Activated T-cell treated with anti-CD3 and anti-CD28 coated beads, Interleukin-2, amount 50 U/mL, for 24 hours (primary cell): Measurements from ENCODE around the gene NRXN3.

Source experiments
- DNase-seq: peaks from one replicate; pipeline ENCODE4 v3.0.0-alpha.2; 2020
- H3K27ac Mint-ChIP-seq: 2 replicates; pipeline ENCODE4 v1.8.0; 2020; ENCODE audit warnings: mild to moderate bottlenecking, mixed read lengths
- H3K27me3 Mint-ChIP-seq: 2 replicates; pipeline ENCODE4 v1.8.0; 2020; ENCODE audit warnings: mixed read lengths
- H3K36me3 Mint-ChIP-seq: 2 replicates; pipeline ENCODE4 v1.8.0; 2020; ENCODE audit warnings: low read depth, mixed read lengths
- H3K4me1 Mint-ChIP-seq: 2 replicates; pipeline ENCODE4 v1.8.0; 2020; ENCODE audit warnings: low read depth, mixed read lengths
- H3K4me3 Mint-ChIP-seq: 2 replicates; pipeline ENCODE4 v1.8.0; 2020; ENCODE audit warnings: mild to moderate bottlenecking, moderate library complexity, mixed read lengths
- H3K9me3 Mint-ChIP-seq: 2 replicates; pipeline ENCODE4 v1.8.0; 2020; ENCODE audit warnings: mixed read lengths

The NRXN3 gene

GRCh38 chr14:78725086-78725485 is 554.9 kb downstream of the NRXN3 start:
- Mint-ChIP-seq H3K36me3 (no peaks in the 10 kb centered on the region), H3K9me3 (no peaks in the 10 kb centered on the region), H3K4me1 (no peaks in the 10 kb centered on the region), H3K4me3 (no peak overlapping the region), H3K27me3 (no peaks in the 10 kb centered on the region), H3K27ac (no peak overlapping the region)
- no peak for DNase-seq

GRCh38 chr14:78737116-78737515 is 566.9 kb downstream of the NRXN3 start:
- no peak for DNase-seq
- no peaks in the 10 kb centered on the region for H3K27me3 Mint-ChIP-seq
- no peak overlapping the region for H3K27ac Mint-ChIP-seq
- no peaks in the 10 kb centered on the region for H3K4me1 Mint-ChIP-seq
- no peak overlapping the region for H3K4me3 Mint-ChIP-seq
- H3K9me3 Mint-ChIP-seq, result no peaks in the 10 kb centered on the region
- no peaks in the 10 kb centered on the region for H3K36me3 Mint-ChIP-seq

- no peaks in the 10 kb centered on the region for H3K9me3 Mint-ChIP-seq
- H3K27me3 Mint-ChIP-seq, result no peaks in the 10 kb centered on the region
- H3K27ac Mint-ChIP-seq, result no peak overlapping the region
- H3K36me3 Mint-ChIP-seq, result no peaks in the 10 kb centered on the region
- H3K4me1 Mint-ChIP-seq, result no peaks in the 10 kb centered on the region
- no peak overlapping the region for H3K4me3 Mint-ChIP-seq
- no peak for DNase-seq
Measured at GRCh38 chr14:78737601-78738000, 567.4 kb downstream of the NRXN3 start.

GRCh38 chr14:78746086-78746595 is 576.0 kb downstream of the NRXN3 start:
- Mint-ChIP-seq H3K4me1 (no peaks in the 10 kb centered on the region), H3K27ac (no peak overlapping the region), H3K9me3 (no peaks in the 10 kb centered on the region), H3K27me3 (no peaks in the 10 kb centered on the region), H3K4me3 (no peak overlapping the region), H3K36me3 (no peaks in the 10 kb centered on the region)
- no peak for DNase-seq

GRCh38 chr14:78747813-78748212 is 577.6 kb downstream of the NRXN3 start:
- no peaks in the 10 kb centered on the region for H3K27me3 Mint-ChIP-seq
- no peaks in the 10 kb centered on the region for H3K36me3 Mint-ChIP-seq
- H3K9me3 Mint-ChIP-seq, result no peaks in the 10 kb centered on the region
- no peak overlapping the region for H3K27ac Mint-ChIP-seq
- no peak overlapping the region for H3K4me3 Mint-ChIP-seq
- no peaks in the 10 kb centered on the region for H3K4me1 Mint-ChIP-seq
- DNase-seq, result no peak

GRCh38 chr14:78752518-78753188 is 582.5 kb downstream of the NRXN3 start:
- Mint-ChIP-seq H3K36me3 (no peaks in the 10 kb centered on the region), H3K27me3 (no peaks in the 10 kb centered on the region), H3K9me3 (peaks cover 2% of the 10 kb centered on the region), H3K4me1 (no peaks in the 10 kb centered on the region), H3K27ac (no peak overlapping the region), H3K4me3 (no peak overlapping the region)
- DNase-seq, result no peak

GRCh38 chr14:78754059-78754458 is 583.9 kb downstream of the NRXN3 start:
- Mint-ChIP-seq H3K36me3 (no peaks in the 10 kb centered on the region), H3K27ac (no peak overlapping the region), H3K4me1 (no peaks in the 10 kb centered on the region), H3K27me3 (no peaks in the 10 kb centered on the region), H3K9me3 (peaks cover 2% of the 10 kb centered on the region), H3K4me3 (no peak overlapping the region)
- DNase-seq, result no peak

- Mint-ChIP-seq H3K4me3 (no peak overlapping the region), H3K9me3 (peaks cover 2% of the 10 kb centered on the region), H3K27me3 (no peaks in the 10 kb centered on the region), H3K27ac (no peak overlapping the region), H3K36me3 (no peaks in the 10 kb centered on the region), H3K4me1 (no peaks in the 10 kb centered on the region)
- DNase-seq, result no peak
Measured at GRCh38 chr14:78758333-78758732, 588.2 kb downstream of the NRXN3 start.

- H3K4me3 Mint-ChIP-seq, result no peak overlapping the region
- DNase-seq, result no peak
- no peaks in the 10 kb centered on the region for H3K27me3 Mint-ChIP-seq
- H3K4me1 Mint-ChIP-seq, result no peaks in the 10 kb centered on the region
- H3K9me3 Mint-ChIP-seq, result no peaks in the 10 kb centered on the region
- H3K27ac Mint-ChIP-seq, result no peak overlapping the region
- no peaks in the 10 kb centered on the region for H3K36me3 Mint-ChIP-seq
Measured at GRCh38 chr14:78762331-78762730, 592.2 kb downstream of the NRXN3 start.

GRCh38 chr14:78763746-78764145 is 593.6 kb downstream of the NRXN3 start:
- Mint-ChIP-seq H3K9me3 (no peaks in the 10 kb centered on the region), H3K36me3 (no peaks in the 10 kb centered on the region), H3K27ac (no peak overlapping the region), H3K27me3 (no peaks in the 10 kb centered on the region), H3K4me3 (no peak overlapping the region), H3K4me1 (no peaks in the 10 kb centered on the region)
- no peak for DNase-seq

- Mint-ChIP-seq H3K9me3 (no peaks in the 10 kb centered on the region), H3K36me3 (no peaks in the 10 kb centered on the region), H3K4me3 (no peak overlapping the region), H3K27ac (no peak overlapping the region), H3K27me3 (no peaks in the 10 kb centered on the region), H3K4me1 (no peaks in the 10 kb centered on the region)
- no peak for DNase-seq
Measured at GRCh38 chr14:78764240-78764639, 594.1 kb downstream of the NRXN3 start.

- Mint-ChIP-seq H3K4me3 (no peak overlapping the region), H3K27me3 (no peaks in the 10 kb centered on the region), H3K9me3 (no peaks in the 10 kb centered on the region), H3K36me3 (no peaks in the 10 kb centered on the region), H3K27ac (no peak overlapping the region), H3K4me1 (no peaks in the 10 kb centered on the region)
- DNase-seq, result no peak
Measured at GRCh38 chr14:78764645-78765044, 594.5 kb downstream of the NRXN3 start.

GRCh38 chr14:78767436-78767835 is 597.3 kb downstream of the NRXN3 start:
- Mint-ChIP-seq H3K27me3 (no peaks in the 10 kb centered on the region), H3K36me3 (no peaks in the 10 kb centered on the region), H3K4me1 (no peaks in the 10 kb centered on the region), H3K4me3 (no peak overlapping the region), H3K27ac (no peak overlapping the region), H3K9me3 (no peaks in the 10 kb centered on the region)
- no peak for DNase-seq

GRCh38 chr14:78782551-78782950 is 612.4 kb downstream of the NRXN3 start:
- Mint-ChIP-seq H3K4me3 (no peak overlapping the region), H3K27me3 (no peaks in the 10 kb centered on the region), H3K27ac (no peak overlapping the region), H3K36me3 (no peaks in the 10 kb centered on the region), H3K4me1 (no peaks in the 10 kb centered on the region), H3K9me3 (peaks cover 3% of the 10 kb centered on the region)
- DNase-seq, result no peak

GRCh38 chr14:78785265-78785664 is 615.1 kb downstream of the NRXN3 start:
- Mint-ChIP-seq H3K27ac (no peak overlapping the region), H3K36me3 (no peaks in the 10 kb centered on the region), H3K27me3 (no peaks in the 10 kb centered on the region), H3K9me3 (peaks cover 3% of the 10 kb centered on the region), H3K4me3 (no peak overlapping the region), H3K4me1 (no peaks in the 10 kb centered on the region)
- no peak for DNase-seq
